Smooth muscle cell (in vitro differentiated cells): ENCODE data around the gene PIGV. TPM values are rescaled to one million over a fixed set of nuclear protein-coding genes. Genes with fewer than 3 reads are reported as not detected.
"Not testable (repeated sequence)": the region's sequence is repeated elsewhere in the genome, so short reads cannot be mapped to it uniquely, and the experiment has no call there.

ENCODE experiments used
- DNase-seq: peaks from one replicate; lab custom pipeline; 2025; ENCODE audit not compliant: unreplicated experiment; lab: John Stamatoyannopoulos, UW
- H2AFZ ChIP-seq: fragments of 200-600 bp; sonication (generic); 2 replicates; pipeline ENCODE4 v1.6.0; 2016; ENCODE audit warnings: antibody characterized with exemption, low read depth, mild to moderate bottlenecking
- H3F3A ChIP-seq: fragments of 200-600 bp; sonication (generic); 2 replicates; pipeline ENCODE4 v1.6.0; 2017; ENCODE audit warnings: antibody characterized with exemption, low read depth
- H3K27ac ChIP-seq: fragments of 200-600 bp; sonication (generic); 2 replicates; pipeline ENCODE4 v1.5.1; 2016; ENCODE audit warnings: low read depth, mild to moderate bottlenecking
- H3K27me3 ChIP-seq: fragments of 200-600 bp; sonication (generic); 2 replicates; pipeline ENCODE4 v1.6.1; 2016; ENCODE audit warnings: low read depth, mild to moderate bottlenecking
- H3K36me3 ChIP-seq: fragments of 200-600 bp; sonication (generic); 2 replicates; pipeline ENCODE4 v1.5.1; 2016; ENCODE audit warnings: low read depth
- H3K4me1 ChIP-seq: fragments of 200-600 bp; sonication (generic); 2 replicates; pipeline ENCODE4 v1.5.1; 2016; ENCODE audit warnings: low read depth
- H3K4me2 ChIP-seq: fragments of 200-600 bp; sonication (generic); 2 replicates; pipeline ENCODE4 v1.6.0; 2016; ENCODE audit warnings: mild to moderate bottlenecking
- H3K4me3 ChIP-seq: fragments of 200-600 bp; sonication (generic); 2 replicates; pipeline ENCODE4 v1.5.1; 2016; ENCODE audit warnings: mild to moderate bottlenecking
- H3K79me2 ChIP-seq: fragments of 200-600 bp; sonication (generic); 2 replicates; pipeline ENCODE4 v1.6.0; 2016; ENCODE audit warnings: low read depth, mild to moderate bottlenecking
- H3K9ac ChIP-seq: fragments of 200-600 bp; sonication (generic); 2 replicates; pipeline ENCODE4 v1.6.0; 2016; ENCODE audit warnings: low read depth
- H3K9me3 ChIP-seq: fragments of 200-600 bp; sonication (generic); replicated peaks from 2 replicates; pipeline ENCODE4 v1.5.1; 2016; ENCODE audit warnings: low read depth
- H4K20me1 ChIP-seq: fragments of 200-600 bp; sonication (generic); 2 replicates; pipeline ENCODE4 v1.6.0; 2016; ENCODE audit warnings: low read depth
- WGBS: methylation state at CpG from one replicate; pipeline ENCODE4 v1.1.7; 2016; ENCODE audit warnings: low lambda C conversion rate; 5-methylcytosine and 5-hydroxymethylcytosine counted together
- polyA plus RNA-seq: library from polyadenylated mRNA; unstranded; fragments of >200 nt; fragmentation: Nextera tagmentation; extraction: Ambion mirVana; gene quantifications from 2 replicates; pipeline ENCODE4 v1.2.1, GENCODE V29; 2016
- small RNA-seq: library from RNA; depleted of rRNA; stranded (forward); fragments of <200 nt; gene quantifications from one replicate; pipeline ENCODE3, GENCODE V24; 2014
- total RNA-seq: library from RNA; depleted of rRNA; stranded (reverse); fragments of >200 nt; gene quantifications from 2 replicates; pipeline ENCODE4 v1.2.3, GENCODE V29; 2014
- TF ChIP-seq, protein P1 (sequence below): fragments of 200-600 bp; sonication (generic); IDR thresholded peaks from 2 replicates; pipeline ENCODE4 v1.5.1; 2017; ENCODE audit warnings: borderline replicate concordance, mild to moderate bottlenecking, antibody characterized with exemption; ENCODE audit not compliant: insufficient read depth, poor library complexity, severe bottlenecking

PIGV gene
- total and polyA plus RNA-seq, 2 experiments from 2014 or later, result 8.7 to 9.9 TPM

DNA sequence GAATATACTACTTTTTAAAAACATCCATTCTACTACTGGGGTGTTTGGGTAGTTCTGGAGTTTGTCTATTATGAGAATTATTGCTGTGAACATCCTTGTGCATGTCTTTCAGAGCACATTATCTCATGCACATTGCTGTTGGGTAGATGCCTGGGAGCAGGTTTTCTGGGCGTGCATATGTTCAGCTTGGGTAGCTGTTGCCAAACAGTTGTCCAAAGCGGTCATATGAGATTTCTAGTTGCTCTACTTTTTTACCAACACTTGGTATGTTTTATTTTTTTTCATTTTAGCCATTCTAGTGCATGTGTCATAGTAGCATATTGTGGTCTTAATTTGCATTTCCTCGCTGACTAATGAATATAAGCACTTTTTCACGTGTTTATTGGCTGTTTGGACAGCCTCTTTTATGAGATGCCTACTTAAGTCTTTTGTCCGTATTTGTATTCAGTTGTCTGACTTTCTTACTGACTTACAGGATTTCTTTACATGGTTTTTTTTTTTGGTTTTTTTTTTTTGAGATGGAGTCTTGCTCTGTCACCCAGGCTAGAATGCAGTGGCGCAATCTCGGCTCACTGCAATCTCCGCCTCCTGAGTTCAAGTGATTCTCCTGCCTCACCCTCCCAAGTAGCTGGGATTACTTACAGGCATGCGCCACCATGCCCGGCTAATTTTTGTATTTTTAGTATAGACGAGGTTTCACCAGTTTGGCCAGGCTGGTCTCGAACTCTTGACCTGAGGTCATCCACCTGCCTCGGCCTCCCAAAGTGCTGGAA, 56.9 kb downstream of the PIGV start:
- 95% methylated on average over 13 of the region's 13 CpGs for WGBS
- H3K4me3 ChIP-seq, result no peak overlapping the region
- TF ChIP-seq, protein P1, sequence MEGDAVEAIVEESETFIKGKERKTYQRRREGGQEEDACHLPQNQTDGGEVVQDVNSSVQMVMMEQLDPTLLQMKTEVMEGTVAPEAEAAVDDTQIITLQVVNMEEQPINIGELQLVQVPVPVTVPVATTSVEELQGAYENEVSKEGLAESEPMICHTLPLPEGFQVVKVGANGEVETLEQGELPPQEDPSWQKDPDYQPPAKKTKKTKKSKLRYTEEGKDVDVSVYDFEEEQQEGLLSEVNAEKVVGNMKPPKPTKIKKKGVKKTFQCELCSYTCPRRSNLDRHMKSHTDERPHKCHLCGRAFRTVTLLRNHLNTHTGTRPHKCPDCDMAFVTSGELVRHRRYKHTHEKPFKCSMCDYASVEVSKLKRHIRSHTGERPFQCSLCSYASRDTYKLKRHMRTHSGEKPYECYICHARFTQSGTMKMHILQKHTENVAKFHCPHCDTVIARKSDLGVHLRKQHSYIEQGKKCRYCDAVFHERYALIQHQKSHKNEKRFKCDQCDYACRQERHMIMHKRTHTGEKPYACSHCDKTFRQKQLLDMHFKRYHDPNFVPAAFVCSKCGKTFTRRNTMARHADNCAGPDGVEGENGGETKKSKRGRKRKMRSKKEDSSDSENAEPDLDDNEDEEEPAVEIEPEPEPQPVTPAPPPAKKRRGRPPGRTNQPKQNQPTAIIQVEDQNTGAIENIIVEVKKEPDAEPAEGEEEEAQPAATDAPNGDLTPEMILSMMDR, result no peak
- no peaks in the 10 kb centered on the region for H3K4me1 ChIP-seq
- H3K36me3 ChIP-seq, result no peaks in the 10 kb centered on the region
- no peaks in the 10 kb centered on the region for H3K79me2 ChIP-seq
- H3K9ac ChIP-seq, result no peak overlapping the region
- H2AFZ ChIP-seq, result no peak overlapping the region
- H4K20me1 ChIP-seq, result peaks cover 3% of the 10 kb centered on the region
- DNase-seq, result no peak
- H3K27ac ChIP-seq, result no peak overlapping the region
- H3K4me2 ChIP-seq, result no peak overlapping the region
- H3K27me3 ChIP-seq, result no peaks in the 10 kb centered on the region
- no peaks in the 10 kb centered on the region for H3F3A ChIP-seq
- H3K9me3 ChIP-seq, result no peaks in the 10 kb centered on the region

DNA sequence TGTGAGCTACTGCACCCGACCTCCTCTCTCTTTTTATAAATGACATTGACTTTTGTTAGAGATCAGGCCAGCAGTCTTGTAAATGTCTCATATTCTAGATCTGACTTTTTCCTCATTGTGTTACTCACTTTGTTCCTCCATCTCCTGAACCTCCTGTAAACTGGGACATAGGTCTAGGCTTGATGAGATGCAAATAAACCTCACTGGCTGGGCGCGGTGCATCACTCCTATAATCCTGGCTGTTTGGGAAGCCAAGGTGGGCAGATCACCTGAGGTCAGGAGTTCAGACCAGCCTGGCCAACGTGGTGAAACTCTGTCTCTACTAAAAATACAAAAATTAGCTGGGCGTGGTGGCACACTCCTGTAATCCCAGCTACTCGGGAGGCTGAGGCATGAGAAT, 60.1 kb downstream of the PIGV start:
- H3K4me3 ChIP-seq, H3K79me2 ChIP-seq, H3K4me2 ChIP-seq, H3K27ac ChIP-seq, H3K9ac ChIP-seq, H3K9me3 ChIP-seq, H3F3A ChIP-seq, H3K36me3 ChIP-seq, H4K20me1 ChIP-seq, H2AFZ ChIP-seq, H3K27me3 ChIP-seq, H3K4me1 ChIP-seq, DNase-seq: not testable (repeated sequence)
- WGBS, result 91% methylated on average over 6 of the region's 6 CpGs

Small RNAs within 50 kb of the gene (small RNA-seq; reads per million reads assigned to genes)
- not detected for gene RN7SL165P

Other genes starting within 250 kb of the PIGV start
- 30.4 and 33.1 TPM in 2 replicates for gene ARID1A, start 91.9 kb upstream of the PIGV start, total RNA-seq
- 17.5 and 24.9 TPM in 2 replicates for gene ARID1A, start 91.9 kb upstream of the PIGV start, polyA plus RNA-seq
- gene ZDHHC18, start 38.7 kb downstream of the PIGV start, total RNA-seq, result 16.7 and 52.5 TPM in 2 replicates
- gene ZDHHC18, start 38.7 kb downstream of the PIGV start, polyA plus RNA-seq, result 20.3 and 20.8 TPM in 2 replicates
- 62.8 and 110 TPM in 2 replicates for gene SFN, start 75.2 kb downstream of the PIGV start, total RNA-seq
- 112 and 320 TPM in 2 replicates for gene SFN, start 75.2 kb downstream of the PIGV start, polyA plus RNA-seq
- 7.3 and 13.3 TPM in 2 replicates for gene GPN2, start 102.3 kb downstream of the PIGV start, total RNA-seq
- 29.4 and 36.3 TPM in 2 replicates for gene GPN2, start 102.3 kb downstream of the PIGV start, polyA plus RNA-seq
- gene GPATCH3, start 112.5 kb downstream of the PIGV start, total RNA-seq, result 5.6 and 7.1 TPM in 2 replicates
- gene GPATCH3, start 112.5 kb downstream of the PIGV start, polyA plus RNA-seq, result 17.4 and 23.6 TPM in 2 replicates
- gene NR0B2, start 126.0 kb downstream of the PIGV start, total RNA-seq, result not detected in 2 replicates
- gene NR0B2, start 126.0 kb downstream of the PIGV start, polyA plus RNA-seq, result not detected in 2 replicates
- 23.9 and 29.3 TPM in 2 replicates for gene NUDC, start 133.8 kb downstream of the PIGV start, total RNA-seq
- 122 and 131 TPM in 2 replicates for gene NUDC, start 133.8 kb downstream of the PIGV start, polyA plus RNA-seq
- 2.5 and 2.7 TPM in 2 replicates for gene KDF1, start 172.5 kb downstream of the PIGV start, total RNA-seq
- 0.96 and 10.0 TPM in 2 replicates for gene KDF1, start 172.5 kb downstream of the PIGV start, polyA plus RNA-seq
- gene TRNP1, start 205.7 kb downstream of the PIGV start, total RNA-seq, result 4.4 and 14.1 TPM in 2 replicates
- gene TRNP1, start 205.7 kb downstream of the PIGV start, polyA plus RNA-seq, result 18.6 and 19.9 TPM in 2 replicates
- gene TENT5B, start 224.9 kb downstream of the PIGV start, total RNA-seq, result 8.5 and 11.0 TPM in 2 replicates
- 12.7 and 24.8 TPM in 2 replicates for gene TENT5B, start 224.9 kb downstream of the PIGV start, polyA plus RNA-seq